Nephron (organoid): ENCODE results near the gene ETV1.

Source experiments
- H3K27ac Mint-ChIP-seq, 3 experiments: 2 replicates each; pipeline ENCODE4 v1.8.0; 2020; ENCODE audit warnings: mixed read lengths in 3 of 3, mild to moderate bottlenecking in 2 of 3, moderate library complexity in 1 of 3
- H3K27me3 Mint-ChIP-seq: 2 replicates; pipeline ENCODE4 v1.8.0; 2021; ENCODE audit warnings: low read depth, mild to moderate bottlenecking, moderate library complexity, mixed read lengths
- H3K36me3 Mint-ChIP-seq: 2 replicates; pipeline ENCODE4 v1.8.0; 2020; ENCODE audit warnings: low read depth, mixed read lengths
- H3K4me1 Mint-ChIP-seq: 2 replicates; pipeline ENCODE4 v1.8.0; 2020; ENCODE audit warnings: mixed read lengths
- H3K4me3 Mint-ChIP-seq, 3 experiments: 2 replicates each; pipeline ENCODE4 v1.8.0; 2020; ENCODE audit warnings: mild to moderate bottlenecking in 3 of 3, mixed read lengths in 3 of 3, moderate library complexity in 2 of 3
- H3K9me3 Mint-ChIP-seq: 2 replicates; pipeline ENCODE4 v1.8.0; 2020; ENCODE audit warnings: mixed read lengths
- TF ChIP-seq, protein P1 (sequence below), 3 experiments: fragments of 200-600 bp; sonication (generic); IDR thresholded peaks; one replicate each; pipeline ENCODE4 v1.5.0; 2021; ENCODE audit warnings: antibody characterized with exemption in 3 of 3; ENCODE audit not compliant: unreplicated experiment in 3 of 3

Gene ETV1

DNA sequence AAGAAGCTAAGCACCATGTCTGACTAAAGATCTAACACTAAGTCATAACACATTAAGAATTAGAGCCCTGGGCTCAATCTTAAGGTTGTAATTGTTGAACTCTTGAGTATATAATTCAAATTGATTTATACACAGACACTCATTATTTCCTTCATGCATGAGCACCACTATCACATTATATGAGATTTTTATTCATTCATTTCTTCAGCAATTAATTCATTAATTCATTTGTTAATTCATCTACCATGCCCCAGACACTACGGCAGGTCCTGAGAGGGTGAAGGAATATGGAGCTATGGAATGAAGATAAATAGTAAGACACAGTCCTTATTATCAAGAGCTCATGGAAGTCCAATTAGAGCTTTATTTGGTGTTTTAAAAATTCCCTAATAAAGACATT, 41.9 kb downstream of the ETV1 start:
- Mint-ChIP-seq H3K4me1 (peaks cover 19% of the 10 kb centered on the region), H3K36me3 (peaks cover 13% of the 10 kb centered on the region), H3K27me3 (no peaks in the 10 kb centered on the region), H3K9me3 (peaks cover 4% of the 10 kb centered on the region), H3K4me3 (no peak overlapping the region), H3K27ac (no peak overlapping the region)
- TF ChIP-seq, protein P1, sequence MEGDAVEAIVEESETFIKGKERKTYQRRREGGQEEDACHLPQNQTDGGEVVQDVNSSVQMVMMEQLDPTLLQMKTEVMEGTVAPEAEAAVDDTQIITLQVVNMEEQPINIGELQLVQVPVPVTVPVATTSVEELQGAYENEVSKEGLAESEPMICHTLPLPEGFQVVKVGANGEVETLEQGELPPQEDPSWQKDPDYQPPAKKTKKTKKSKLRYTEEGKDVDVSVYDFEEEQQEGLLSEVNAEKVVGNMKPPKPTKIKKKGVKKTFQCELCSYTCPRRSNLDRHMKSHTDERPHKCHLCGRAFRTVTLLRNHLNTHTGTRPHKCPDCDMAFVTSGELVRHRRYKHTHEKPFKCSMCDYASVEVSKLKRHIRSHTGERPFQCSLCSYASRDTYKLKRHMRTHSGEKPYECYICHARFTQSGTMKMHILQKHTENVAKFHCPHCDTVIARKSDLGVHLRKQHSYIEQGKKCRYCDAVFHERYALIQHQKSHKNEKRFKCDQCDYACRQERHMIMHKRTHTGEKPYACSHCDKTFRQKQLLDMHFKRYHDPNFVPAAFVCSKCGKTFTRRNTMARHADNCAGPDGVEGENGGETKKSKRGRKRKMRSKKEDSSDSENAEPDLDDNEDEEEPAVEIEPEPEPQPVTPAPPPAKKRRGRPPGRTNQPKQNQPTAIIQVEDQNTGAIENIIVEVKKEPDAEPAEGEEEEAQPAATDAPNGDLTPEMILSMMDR (IDR thresholded peaks at IDR 0.05; ENCODE audit: unreplicated experiment in 3 of 3) = no peak

DNA sequence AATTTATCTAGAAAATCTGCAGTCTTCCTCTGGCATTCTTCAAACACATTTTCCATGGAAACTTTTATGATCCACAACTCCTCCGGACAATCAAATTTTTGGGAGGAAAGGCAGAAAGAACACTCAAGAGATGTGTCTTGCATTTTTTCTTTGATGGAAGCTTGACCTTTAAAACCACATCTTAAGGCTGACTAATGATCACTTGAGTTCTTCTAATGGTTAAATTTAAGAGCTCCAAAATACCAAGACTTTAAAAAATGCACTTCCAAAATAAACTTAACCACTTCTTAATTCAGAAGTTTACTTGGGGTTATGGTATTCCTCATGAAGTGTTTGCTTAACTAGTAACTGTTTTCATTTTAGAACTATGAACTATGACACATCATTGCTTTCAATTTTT, 43.3 kb downstream of the ETV1 start:
- H3K4me3 Mint-ChIP-seq = no peak overlapping the region

DNA sequence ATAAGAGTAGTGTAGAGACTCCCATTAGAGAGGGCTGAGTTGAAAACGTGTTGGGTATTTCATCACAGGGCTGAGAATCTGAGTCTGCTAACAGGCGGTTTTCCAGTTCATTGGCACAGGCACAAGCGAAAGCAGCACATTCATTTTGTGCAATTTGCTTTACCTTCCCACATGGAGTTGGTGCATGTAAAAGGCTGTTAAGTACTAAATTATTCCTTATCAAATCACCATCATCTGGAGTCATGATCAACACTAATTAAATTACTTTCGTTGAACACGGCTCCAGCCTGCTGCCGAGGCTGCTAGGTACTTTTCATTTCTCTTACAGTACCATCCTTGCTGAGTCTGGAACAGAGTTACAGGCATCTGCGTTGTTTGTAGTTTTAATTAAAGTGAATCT, 43.8 kb downstream of the ETV1 start:
- Mint-ChIP-seq H3K27me3 (no peaks in the 10 kb centered on the region), H3K4me1 (peaks cover 19% of the 10 kb centered on the region), H3K27ac (no peak overlapping the region), H3K4me3 (no peak overlapping the region), H3K9me3 (peaks cover 4% of the 10 kb centered on the region), H3K36me3 (peaks cover 13% of the 10 kb centered on the region)
- TF ChIP-seq, protein P1 (IDR thresholded peaks at IDR 0.05; ENCODE audit: unreplicated experiment in 3 of 3) = no peak

More for the DNA sequence above, 43.3 kb downstream of the ETV1 start:
- Mint-ChIP-seq H3K9me3 (peaks cover 4% of the 10 kb centered on the region), H3K27me3 (no peaks in the 10 kb centered on the region), H3K27ac (no peak overlapping the region), H3K4me1 (peaks cover 19% of the 10 kb centered on the region), H3K36me3 (peaks cover 13% of the 10 kb centered on the region)
- TF ChIP-seq, protein P1 (IDR thresholded peaks at IDR 0.05; ENCODE audit: unreplicated experiment in 3 of 3) = no peak

DNA sequence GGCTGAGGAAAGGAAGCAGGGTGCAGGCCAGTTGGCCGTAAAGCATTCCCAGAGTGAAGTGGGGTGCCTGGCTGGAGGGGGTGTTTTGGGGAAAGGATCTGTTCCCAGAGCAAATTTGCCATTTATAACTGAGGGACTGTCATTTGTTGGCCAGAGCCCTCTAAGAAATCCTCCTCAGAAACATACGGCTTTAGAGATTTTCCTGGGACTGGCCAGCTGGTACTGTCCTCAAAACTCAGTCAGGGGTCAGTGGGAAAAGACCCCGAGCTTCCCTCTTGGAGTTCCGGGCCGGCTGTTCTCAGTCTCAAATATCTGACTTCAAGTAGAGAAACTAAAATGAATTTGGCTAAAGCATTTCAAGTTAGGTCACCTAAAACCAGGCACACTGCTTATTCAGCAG, 55.9 kb downstream of the ETV1 start:
- H3K27ac Mint-ChIP-seq = peak overlapping the region in 2 of 3 experiments; percentile 5 to 36
- no peaks in the 10 kb centered on the region for H3K9me3 Mint-ChIP-seq
- H3K27me3 Mint-ChIP-seq = no peaks in the 10 kb centered on the region
- H3K36me3 Mint-ChIP-seq = peaks cover 29% of the 10 kb centered on the region
- TF ChIP-seq, protein P1 (IDR thresholded peaks at IDR 0.05; ENCODE audit: unreplicated experiment in 3 of 3) = no peak
- peaks cover 11% of the 10 kb centered on the region for H3K4me1 Mint-ChIP-seq
- H3K4me3 Mint-ChIP-seq = no peak overlapping the region

DNA sequence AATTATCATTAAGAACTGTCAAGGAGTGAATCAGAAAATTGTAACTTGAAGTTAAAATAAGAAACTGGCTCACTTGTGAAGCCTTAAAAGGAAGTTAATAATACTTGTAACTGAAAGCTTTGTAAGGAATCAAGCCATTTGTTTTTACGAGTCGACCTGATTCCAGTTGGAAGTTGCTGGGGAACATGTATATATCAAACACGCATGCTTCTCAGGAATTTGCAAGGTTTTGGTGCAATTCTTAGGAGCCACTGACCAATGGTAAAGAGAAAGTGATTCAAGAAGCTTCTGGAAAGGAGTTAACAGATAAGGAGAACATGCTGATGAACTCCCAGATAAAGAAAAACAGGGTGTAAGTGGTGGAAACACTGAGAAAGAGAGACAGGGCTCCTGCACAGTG, 56.4 kb downstream of the ETV1 start:
- Mint-ChIP-seq H3K36me3 (peaks cover 31% of the 10 kb centered on the region), H3K27me3 (no peaks in the 10 kb centered on the region), H3K4me3 (no peak overlapping the region), H3K27ac (peak overlapping the region; percentile 5 to 36 (median 21)), H3K4me1 (peaks cover 11% of the 10 kb centered on the region), H3K9me3 (no peaks in the 10 kb centered on the region)
- TF ChIP-seq, protein P1 (IDR thresholded peaks at IDR 0.05; ENCODE audit: unreplicated experiment in 3 of 3) = no peak

DNA sequence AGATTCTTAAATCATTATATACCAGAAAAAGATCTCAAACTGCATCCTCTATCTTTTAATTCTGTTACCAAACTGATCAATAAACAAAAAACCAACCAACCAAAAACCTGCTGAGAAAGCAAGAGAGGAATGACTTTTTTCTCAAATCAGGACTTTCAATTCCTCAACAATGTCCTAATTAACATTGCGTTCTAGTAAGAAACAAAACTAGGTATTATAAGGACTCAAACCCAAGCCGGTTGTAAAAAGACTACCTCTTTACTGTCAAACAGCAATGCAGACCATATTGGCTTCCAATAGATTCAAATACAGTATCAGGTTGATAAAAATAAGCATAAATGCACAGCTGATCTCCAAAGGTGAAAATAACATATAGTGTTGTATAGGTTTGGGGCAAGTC, 57.3 kb downstream of the ETV1 start:
- Mint-ChIP-seq H3K27ac (no peak overlapping the region), H3K27me3 (no peaks in the 10 kb centered on the region), H3K4me1 (peaks cover 11% of the 10 kb centered on the region), H3K36me3 (peaks cover 30% of the 10 kb centered on the region), H3K9me3 (no peaks in the 10 kb centered on the region), H3K4me3 (no peak overlapping the region)
- TF ChIP-seq, protein P1 (IDR thresholded peaks at IDR 0.05; ENCODE audit: unreplicated experiment in 3 of 3) = no peak
